KMS-11 (cell line): ENCODE data around the gene KLK2.

Experiments used
- H2AFZ ChIP-seq: fragments of 200-600 bp; sonication (generic); 2 replicates; pipeline ENCODE4 v1.6.1; 2016; ENCODE audit warnings: antibody characterized with exemption, mixed run types, low read depth
- H3K27ac ChIP-seq: fragments of 200-600 bp; sonication (generic); 2 replicates; pipeline ENCODE4 v1.6.1; 2016; ENCODE audit warnings: mild to moderate bottlenecking, mixed run types
- H3K27me3 ChIP-seq: fragments of 200-600 bp; sonication (generic); 2 replicates; pipeline ENCODE4 v1.6.1; 2017; ENCODE audit warnings: mild to moderate bottlenecking, low read depth, mixed run types, moderate library complexity; ENCODE audit not compliant: insufficient read depth
- H3K36me3 ChIP-seq: fragments of 200-600 bp; sonication (generic); 2 replicates; pipeline ENCODE4 v1.6.1; 2017; ENCODE audit warnings: mild to moderate bottlenecking, mixed run types; ENCODE audit not compliant: insufficient read depth
- H3K4me1 ChIP-seq: fragments of 200-600 bp; sonication (generic); 2 replicates; pipeline ENCODE4 v1.6.1; 2016; ENCODE audit warnings: mild to moderate bottlenecking, low read depth, mixed run types; ENCODE audit not compliant: poor library complexity, severe bottlenecking
- H3K4me2 ChIP-seq: fragments of 200-600 bp; sonication (generic); 2 replicates; pipeline ENCODE4 v1.7.0; 2016; ENCODE audit warnings: mild to moderate bottlenecking, mixed run types
- H3K4me3 ChIP-seq: fragments of 200-600 bp; sonication (generic); IDR thresholded peaks from 2 replicates; pipeline ENCODE4 v1.6.1; 2017; ENCODE audit warnings: low read depth, low read length, mixed read lengths; ENCODE audit not compliant: insufficient read depth
- H3K79me2 ChIP-seq: fragments of 200-600 bp; sonication (generic); 2 replicates; pipeline ENCODE4 v1.6.1; 2016; ENCODE audit warnings: low read depth, mixed run types; ENCODE audit not compliant: insufficient read depth
- H3K9ac ChIP-seq: fragments of 200-600 bp; sonication (generic); 2 replicates; pipeline ENCODE4 v1.6.1; 2016; ENCODE audit warnings: mild to moderate bottlenecking, mixed run types
- H4K20me1 ChIP-seq: fragments of 200-600 bp; sonication (generic); 2 replicates; pipeline ENCODE4 v1.6.1; 2016; ENCODE audit warnings: mild to moderate bottlenecking, mixed run types; ENCODE audit not compliant: insufficient read depth
- TF ChIP-seq, protein P1 (sequence below): fragments of 200-600 bp; sonication (generic); conservative IDR thresholded peaks from 2 replicates; pipeline ENCODE4 v1.6.1; 2017; ENCODE audit warnings: low read depth, mild to moderate bottlenecking, antibody characterized with exemption, low read length, moderate library complexity, mixed read lengths

The KLK2 gene

GRCh38 chr19:50877338-50877737 lies 4.1 kb downstream of the KLK2 start:
- Histone ChIP-seq H3K36me3 (no peaks in the 10 kb centered on the region), H3K9ac (no peak overlapping the region), H3K4me3 (no peak overlapping the region), H4K20me1 (no peaks in the 10 kb centered on the region), H3K27ac (no peak overlapping the region), H3K27me3 (no peaks in the 10 kb centered on the region; the same call in 1 of the 2 replicates), H2AFZ (no peak overlapping the region), H3K4me2 (no peak overlapping the region), H3K79me2 (no peaks in the 10 kb centered on the region), H3K4me1 (no peaks in the 10 kb centered on the region)
- TF ChIP-seq, protein P1, sequence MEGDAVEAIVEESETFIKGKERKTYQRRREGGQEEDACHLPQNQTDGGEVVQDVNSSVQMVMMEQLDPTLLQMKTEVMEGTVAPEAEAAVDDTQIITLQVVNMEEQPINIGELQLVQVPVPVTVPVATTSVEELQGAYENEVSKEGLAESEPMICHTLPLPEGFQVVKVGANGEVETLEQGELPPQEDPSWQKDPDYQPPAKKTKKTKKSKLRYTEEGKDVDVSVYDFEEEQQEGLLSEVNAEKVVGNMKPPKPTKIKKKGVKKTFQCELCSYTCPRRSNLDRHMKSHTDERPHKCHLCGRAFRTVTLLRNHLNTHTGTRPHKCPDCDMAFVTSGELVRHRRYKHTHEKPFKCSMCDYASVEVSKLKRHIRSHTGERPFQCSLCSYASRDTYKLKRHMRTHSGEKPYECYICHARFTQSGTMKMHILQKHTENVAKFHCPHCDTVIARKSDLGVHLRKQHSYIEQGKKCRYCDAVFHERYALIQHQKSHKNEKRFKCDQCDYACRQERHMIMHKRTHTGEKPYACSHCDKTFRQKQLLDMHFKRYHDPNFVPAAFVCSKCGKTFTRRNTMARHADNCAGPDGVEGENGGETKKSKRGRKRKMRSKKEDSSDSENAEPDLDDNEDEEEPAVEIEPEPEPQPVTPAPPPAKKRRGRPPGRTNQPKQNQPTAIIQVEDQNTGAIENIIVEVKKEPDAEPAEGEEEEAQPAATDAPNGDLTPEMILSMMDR = no peak

DNA sequence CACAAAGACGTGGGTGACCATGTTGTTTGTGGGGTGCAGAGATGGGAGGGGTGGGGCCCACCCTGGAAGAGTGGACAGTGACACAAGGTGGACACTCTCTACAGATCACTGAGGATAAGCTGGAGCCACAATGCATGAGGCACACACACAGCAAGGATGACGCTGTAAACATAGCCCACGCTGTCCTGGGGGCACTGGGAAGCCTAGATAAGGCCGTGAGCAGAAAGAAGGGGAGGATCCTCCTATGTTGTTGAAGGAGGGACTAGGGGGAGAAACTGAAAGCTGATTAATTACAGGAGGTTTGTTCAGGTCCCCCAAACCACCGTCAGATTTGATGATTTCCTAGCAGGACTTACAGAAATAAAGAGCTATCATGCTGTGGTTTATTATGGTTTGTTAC lies 5.6 kb downstream of the KLK2 start:
- TF ChIP-seq, protein P1 = no peak
- H3K4me3 ChIP-seq = no peak overlapping the region
- H4K20me1 ChIP-seq = no peaks in the 10 kb centered on the region
- H3K27ac ChIP-seq = no peak overlapping the region
- no peaks in the 10 kb centered on the region for H3K79me2 ChIP-seq
- no peaks in the 10 kb centered on the region for H3K4me1 ChIP-seq
- H2AFZ ChIP-seq = no peak overlapping the region
- no peaks in the 10 kb centered on the region for H3K36me3 ChIP-seq
- no peak overlapping the region for H3K9ac ChIP-seq
- H3K27me3 ChIP-seq = no peaks in the 10 kb centered on the region; the same call in 1 of the 2 replicates
- H3K4me2 ChIP-seq = no peak overlapping the region

GRCh38 chr19:50880241-50880640 lies 7.0 kb downstream of the KLK2 start:
- H3K36me3 ChIP-seq = no peaks in the 10 kb centered on the region
- H3K4me3 ChIP-seq = no peak overlapping the region
- H3K9ac ChIP-seq = no peak overlapping the region
- no peaks in the 10 kb centered on the region for H3K79me2 ChIP-seq
- TF ChIP-seq, protein P1 = no peak
- no peak overlapping the region for H3K27ac ChIP-seq
- no peaks in the 10 kb centered on the region; the same call in 1 of the 2 replicates for H3K27me3 ChIP-seq
- H3K4me1 ChIP-seq = no peaks in the 10 kb centered on the region
- no peak overlapping the region for H3K4me2 ChIP-seq
- no peaks in the 10 kb centered on the region for H4K20me1 ChIP-seq
- no peak overlapping the region for H2AFZ ChIP-seq

GRCh38 chr19:50882188-50882587 lies 8.9 kb downstream of the KLK2 start:
- Histone ChIP-seq H3K79me2 (no peaks in the 10 kb centered on the region), H3K9ac (no peak overlapping the region), H3K27ac (no peak overlapping the region), H3K4me1 (no peaks in the 10 kb centered on the region), H3K4me2 (no peak overlapping the region), H2AFZ (no peak overlapping the region), H3K36me3 (no peaks in the 10 kb centered on the region), H4K20me1 (no peaks in the 10 kb centered on the region), H3K4me3 (no peak overlapping the region), H3K27me3 (no peaks in the 10 kb centered on the region; the same call in 1 of the 2 replicates)
- TF ChIP-seq, protein P1 = no peak
